Measurements from ENCODE around the gene DCD. TPM values are rescaled to one million over a fixed set of nuclear protein-coding genes. Genes with fewer than 3 reads are reported as not detected.

Gene DCD
- total and polyA plus RNA-seq, 3 donors from 2014 or later = not detected

- no peaks in the 10 kb centered on the region for H3K27me3 ChIP-seq
- DNase-seq = no peak
- no peaks in the 10 kb centered on the region for H3K4me1 ChIP-seq
- H3K36me3 ChIP-seq (ENCODE audit: low read depth, missing control alignments) = no peaks in the 10 kb centered on the region
- 78 to 79% methylated on average over 2 of the region's 2 CpGs for WGBS, 2 donors
- no peaks in the 10 kb centered on the region for H3K9me3 ChIP-seq
- intact Hi-C loops (cut with DNase I; ENCODE audit: low total_unique reads) = no loop called here
- H3K27ac ChIP-seq = no peak within 1 kb of the TSS
- TF ChIP-seq CTCF (IDR thresholded peaks at IDR 0.05) (no peak), POLR2A (IDR thresholded peaks at IDR 0.05) (no peak)
- H3K4me3 ChIP-seq = no peak within 1 kb of the TSS
Measured at GRCh38 chr12:54634795-54635194, 13.4 kb downstream of the DCD start, which contains the start of gene LACRT. TSS of gene LACRT (minus strand) at chr12:54634895. CDS start at chr12:54634841, 54 bp downstream.

- Histone ChIP-seq H3K9me3 (no peaks in the 10 kb centered on the region), H3K4me1 (no peaks in the 10 kb centered on the region), H3K4me3 (no peak overlapping the region), H3K27ac (no peak overlapping the region), H3K36me3 (ENCODE audit: low read depth, missing control alignments) (no peaks in the 10 kb centered on the region), H3K27me3 (no peaks in the 10 kb centered on the region)
- intact Hi-C loops (cut with DNase I; ENCODE audit: low total_unique reads) = no loop called here
- WGBS, 2 donors = 62 to 67% methylated on average over 8 of the region's 8 CpGs
- TF ChIP-seq POLR2A (IDR thresholded peaks at IDR 0.05) = no peak
- no peak for TF ChIP-seq CTCF (IDR thresholded peaks at IDR 0.05)
- DNase-seq = no peak
Measured at GRCh38 chr12:54631988-54632728, 16.0 kb downstream of the DCD start.

- intact Hi-C loops (cut with DNase I; ENCODE audit: low total_unique reads) = no loop called here
- no peaks in the 10 kb centered on the region for H3K4me1 ChIP-seq
- no peak for TF ChIP-seq CTCF (IDR thresholded peaks at IDR 0.05)
- no peak for TF ChIP-seq POLR2A (IDR thresholded peaks at IDR 0.05)
- H3K36me3 ChIP-seq (ENCODE audit: low read depth, missing control alignments) = no peaks in the 10 kb centered on the region
- H3K27ac ChIP-seq = no peak overlapping the region
- WGBS, 2 donors = 60 to 64% methylated on average over 5 of the region's 5 CpGs
- no peaks in the 10 kb centered on the region for H3K9me3 ChIP-seq
- DNase-seq = no peak
- H3K4me3 ChIP-seq = no peak overlapping the region
- no peaks in the 10 kb centered on the region for H3K27me3 ChIP-seq
Measured at GRCh38 chr12:54631551-54631950, 16.6 kb downstream of the DCD start.

DNA sequence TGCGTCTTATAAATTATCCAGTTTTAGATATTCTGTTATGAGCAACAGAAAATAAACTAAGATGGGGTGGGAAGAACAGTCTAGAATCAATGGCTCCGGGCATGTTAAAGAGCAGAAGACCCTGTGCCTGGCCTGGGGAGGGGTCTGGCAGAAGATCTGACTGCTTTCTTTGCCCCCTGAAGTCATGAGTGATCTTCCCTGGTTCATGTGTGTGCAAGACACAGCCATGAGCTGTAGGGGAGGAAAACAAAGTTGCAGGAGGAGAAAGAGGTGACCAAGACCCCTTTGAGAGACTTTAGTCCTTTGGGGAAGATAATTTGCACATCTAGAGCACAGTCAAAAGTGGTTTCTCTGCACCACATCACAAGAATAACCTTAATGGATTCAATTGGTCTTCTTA lies 18.2 kb downstream of the DCD start:
- TF ChIP-seq CTCF (IDR thresholded peaks at IDR 0.05) = no peak
- TF ChIP-seq POLR2A (IDR thresholded peaks at IDR 0.05) = no peak
- 44 to 66% methylated on average over 2 of the region's 2 CpGs for WGBS, 2 donors
- no peaks in the 10 kb centered on the region for H3K4me1 ChIP-seq
- H3K4me3 ChIP-seq = no peak overlapping the region
- intact Hi-C loops (cut with DNase I; ENCODE audit: low total_unique reads) = no loop called here
- no peak overlapping the region for H3K27ac ChIP-seq
- H3K27me3 ChIP-seq = no peaks in the 10 kb centered on the region
- DNase-seq = no peak
- no peaks in the 10 kb centered on the region for H3K9me3 ChIP-seq
- H3K36me3 ChIP-seq (ENCODE audit: low read depth, missing control alignments) = no peaks in the 10 kb centered on the region
